NCI-H187 (cell line): ENCODE measurements around the gene PSMD10.

Source experiments
- DNase-seq, 2 experiments: peaks; one replicate each; lab custom pipeline; 2025; lab: John Stamatoyannopoulos, UW

PSMD10 gene

GRCh38 chrX:108071578-108071977 is 19.8 kb downstream of the PSMD10 start:
- DNase-seq: no peak

GRCh38 chrX:108070891-108071290 is 20.5 kb downstream of the PSMD10 start:
- no peak for DNase-seq

- no peak for DNase-seq
Observed at GRCh38 chrX:108068121-108068520, 23.2 kb downstream of the PSMD10 start.

- DNase-seq: no peak
Observed at GRCh38 chrX:108064613-108065012, 26.7 kb downstream of the PSMD10 start.

GRCh38 chrX:108064001-108064400 is 27.3 kb downstream of the PSMD10 start:
- no peak for DNase-seq

GRCh38 chrX:108059801-108060200 is 31.5 kb downstream of the PSMD10 start:
- DNase-seq: no peak

GRCh38 chrX:108055546-108055945 is 35.8 kb downstream of the PSMD10 start:
- no peak for DNase-seq

GRCh38 chrX:108053218-108053617 is 38.1 kb downstream of the PSMD10 start:
- DNase-seq: no peak

GRCh38 chrX:108049649-108050048 is 41.7 kb downstream of the PSMD10 start:
- DNase-seq: no peak

GRCh38 chrX:108044554-108045256 is 46.6 kb downstream of the PSMD10 start, which contains the start of gene VSIG1:
Gene VSIG1, plus strand, starts transcription at chrX:108045065. Its CDS starts 66 bp downstream, at chrX:108045131.
- no peak for DNase-seq

GRCh38 chrX:108036298-108036973 is 54.9 kb downstream of the PSMD10 start:
- no peak for DNase-seq

- no peak for DNase-seq
Observed at GRCh38 chrX:108034725-108035124, 56.6 kb downstream of the PSMD10 start.
